WTC11 (cell line): ENCODE results near the gene RNASE11. TPM values are rescaled to one million over a fixed set of nuclear protein-coding genes. Genes with fewer than 3 reads are reported as not detected.

Experiments used
- ATAC-seq: fragments of 200-7000 bp; cut with Tn5 transposase; 2 replicates; pipeline ENCODE4 v1.10.0; 2021; ENCODE audit warnings: mild to moderate bottlenecking, moderate library complexity
- CTCF ChIA-PET: fragments of 300-600 bp; sonication (Branson Sonifier 250); formaldehyde crosslinking; loops from one replicate; lab custom pipeline; 2021; ENCODE audit warnings: antibody characterized with exemption; lab: Charles Lee
- POLR2A ChIA-PET: fragments of 350-600 bp; sonication (Branson Sonifier 250); formaldehyde crosslinking; loops from one replicate; lab custom pipeline; 2021; ENCODE audit warnings: antibody characterized with exemption; lab: Charles Lee
- DNase-seq: peaks from one replicate; pipeline ENCODE4 v3.0.0; 2021; ENCODE audit warnings: low spot score
- H3K27ac Mint-ChIP-seq: 2 replicates; pipeline ENCODE4 v1.8.0; 2021; ENCODE audit warnings: mixed read lengths
- H3K27me3 Mint-ChIP-seq: 2 replicates; pipeline ENCODE4 v1.8.0; 2021; ENCODE audit warnings: low read depth, mild to moderate bottlenecking, moderate library complexity, mixed read lengths
- H3K36me3 Mint-ChIP-seq: 2 replicates; pipeline ENCODE4 v1.8.0; 2021; ENCODE audit warnings: mixed read lengths
- H3K4me1 Mint-ChIP-seq: 2 replicates; pipeline ENCODE4 v1.8.0; 2022; ENCODE audit warnings: mixed read lengths
- H3K4me3 Mint-ChIP-seq: 2 replicates; pipeline ENCODE4 v1.8.0; 2021; ENCODE audit warnings: mild to moderate bottlenecking, moderate library complexity, mixed read lengths
- H3K9me3 Mint-ChIP-seq: 2 replicates; pipeline ENCODE4 v1.8.0; 2021; ENCODE audit warnings: mixed read lengths
- ARID4B ChIP-seq: sonication (generic); formaldehyde crosslinking; IDR thresholded peaks from 2 replicates; pipeline ENCODE4 v1.8.0; 2023; ENCODE audit warnings: missing genetic modification reagents, mild to moderate bottlenecking, borderline replicate concordance
- RORB ChIP-seq: fragments of 250-450 bp; sonication (Bioruptor Pico); IDR thresholded peaks from 2 replicates; pipeline ENCODE4 v1.9.0; 2021; ENCODE audit warnings: mild to moderate bottlenecking
- ZBTB43 ChIP-seq: sonication (generic); formaldehyde crosslinking; IDR thresholded peaks from 2 replicates; pipeline ENCODE4 v1.8.1; 2023; ENCODE audit warnings: mild to moderate bottlenecking, missing genetic modification reagents
- ZMAT4 ChIP-seq: fragments of 250-450 bp; sonication (Bioruptor Pico); IDR thresholded peaks from 2 replicates; pipeline ENCODE4 v1.9.0; 2021; ENCODE audit warnings: mild to moderate bottlenecking
- ZNF423 ChIP-seq: fragments of 250-450 bp; sonication (Bioruptor Pico); IDR thresholded peaks from 2 replicates; pipeline ENCODE4 v2.1.2; 2022; ENCODE audit warnings: mild to moderate bottlenecking, moderate library complexity
- total RNA-seq: library from RNA; stranded (reverse); gene quantifications from 3 replicates; pipeline ENCODE4 v1.2.3, GENCODE V29; 2021

RNASE11 gene
- total RNA-seq, 1 experiment from 2014 or later: not detected

GRCh38 chr14:20539906-20540305 lies 47.9 kb downstream of the RNASE11 start:
- H3K27ac Mint-ChIP-seq: no peak overlapping the region
- ChIA-PET POLR2A (no interaction called here), CTCF (no interaction called here)
- ATAC-seq (no peak), DNase-seq (no peak)
- no peak for TF ChIP-seq ARID4B
- TF ChIP-seq ZMAT4 (CRISPR knock-in tag): no peak
- no peak for TF ChIP-seq RORB (CRISPR knock-in tag)
- no peak for TF ChIP-seq ZBTB43
- no peak for TF ChIP-seq ZNF423 (CRISPR knock-in tag)
- no peak overlapping the region for H3K4me3 Mint-ChIP-seq
- H3K4me1 Mint-ChIP-seq: peaks cover 6% of the 10 kb centered on the region; the same call in 1 of the 2 replicates
- H3K36me3 Mint-ChIP-seq: no peaks in the 10 kb centered on the region
- H3K9me3 Mint-ChIP-seq: peaks cover 4% of the 10 kb centered on the region; the same call in 1 of the 2 replicates
- no peaks in the 10 kb centered on the region for H3K27me3 Mint-ChIP-seq

Other genes with a start within 250 kb of the RNASE11 start
- 34.5 to 37.1 TPM (median 36.8 TPM) in 3 replicates for gene PARP2, start 244.4 kb downstream of the RNASE11 start, total RNA-seq
- gene TEP1, start 174.5 kb downstream of the RNASE11 start, total RNA-seq: 16.0 to 19.4 TPM (median 18.8 TPM) in 3 replicates
- 0.07 to 0.18 TPM (median 0.17 TPM) in 3 replicates for gene KLHL33, start 151.8 kb downstream of the RNASE11 start, total RNA-seq
- 33.3 to 40.0 TPM (median 37.3 TPM) in 3 replicates for gene OSGEP, start 133.2 kb downstream of the RNASE11 start, total RNA-seq
- gene APEX1, start 132.8 kb downstream of the RNASE11 start, total RNA-seq: 299 to 324 TPM (median 308 TPM) in 3 replicates
- gene PIP4P1, start 126.6 kb downstream of the RNASE11 start, total RNA-seq: 28.3 to 34.1 TPM (median 29.7 TPM) in 3 replicates
- 72.7 to 95.8 TPM (median 75.0 TPM) in 3 replicates for gene PNP, start 118.6 kb downstream of the RNASE11 start, total RNA-seq
- 0.82 to 1.2 TPM (median 1.0 TPM) in 3 replicates for gene RNASE10, start 82.5 kb downstream of the RNASE11 start, total RNA-seq
- 0.14 TPM in 1 of 3 replicates, not detected in the others for gene RNASE9, start 27.0 kb downstream of the RNASE11 start, total RNA-seq
- gene RNASE12, start 3.4 kb upstream of the RNASE11 start, total RNA-seq: not detected in 3 replicates
- not detected in 3 replicates for gene OR6S1, start 53.7 kb upstream of the RNASE11 start, total RNA-seq
- gene RNASE4, start 96.6 kb upstream of the RNASE11 start, total RNA-seq: 1.0 to 2.8 TPM (median 2.4 TPM) in 3 replicates
- 4.8 to 5.2 TPM (median 4.9 TPM) in 3 replicates for gene ANG, start 100.8 kb upstream of the RNASE11 start, total RNA-seq
- 0.20 TPM in 1 of 3 replicates, not detected in the others for gene EDDM3A, start 157.9 kb upstream of the RNASE11 start, total RNA-seq
- not detected in 3 replicates for gene EDDM3B, start 180.4 kb upstream of the RNASE11 start, total RNA-seq
- 0.18 to 0.37 TPM (median 0.18 TPM) in 3 replicates for gene RNASE6, start 193.3 kb upstream of the RNASE11 start, total RNA-seq
- 3.4 to 6.2 TPM (median 4.7 TPM) in 3 replicates for gene RNASE1, start 214.8 kb upstream of the RNASE11 start, total RNA-seq